OCI-LY1 (cell line): Measurements from ENCODE around the gene KRT80.

Experiments
- H2AFZ ChIP-seq: fragments of 200-600 bp; sonication (generic), shearing (Covaris generic); 2 replicates; pipeline ENCODE4 v1.6.0; 2014; ENCODE audit warnings: antibody characterized with exemption, mild to moderate bottlenecking, low read length
- H3F3A ChIP-seq: fragments of 200-600 bp; sonication (generic), shearing (Covaris generic); 2 replicates; pipeline ENCODE4 v1.6.0; 2014; ENCODE audit warnings: mild to moderate bottlenecking, antibody characterized with exemption, low read length, moderate library complexity; ENCODE audit not compliant: insufficient read depth
- H3K27ac ChIP-seq: fragments of 200-600 bp; sonication (generic); 2 replicates; pipeline ENCODE4 v1.5.1; 2014; ENCODE audit warnings: low read length, mixed run types, mild to moderate bottlenecking, low read depth; ENCODE audit not compliant: poor library complexity, severe bottlenecking
- H3K27me3 ChIP-seq: fragments of 200-600 bp; sonication (generic); 2 replicates; pipeline ENCODE4 v1.6.0; 2014; ENCODE audit warnings: antibody characterized with exemption, mild to moderate bottlenecking, low read length, moderate library complexity; ENCODE audit not compliant: insufficient read depth
- H3K36me3 ChIP-seq: fragments of 200-600 bp; sonication (generic); 2 replicates; pipeline ENCODE4 v1.6.1; 2014; ENCODE audit warnings: mild to moderate bottlenecking, antibody characterized with exemption, low read length, moderate library complexity, mixed read lengths; ENCODE audit not compliant: insufficient read depth
- H3K4me1 ChIP-seq: fragments of 200-600 bp; sonication (generic); 2 replicates; pipeline ENCODE4 v1.5.1; 2014; ENCODE audit warnings: mild to moderate bottlenecking, low read length, moderate library complexity; ENCODE audit not compliant: insufficient read depth, severe bottlenecking
- H3K4me2 ChIP-seq: fragments of 200-600 bp; sonication (generic), shearing (Covaris generic); 2 replicates; pipeline ENCODE4 v1.6.1; 2014; ENCODE audit warnings: low read length
- H3K4me3 ChIP-seq: fragments of 200-600 bp; sonication (generic); 2 replicates; pipeline ENCODE4 v1.5.1; 2014; ENCODE audit warnings: low read length, low read depth, mild to moderate bottlenecking, mixed read lengths; ENCODE audit not compliant: poor library complexity, severe bottlenecking
- H3K79me2 ChIP-seq: fragments of 200-600 bp; shearing (Covaris generic); 2 replicates; pipeline ENCODE4 v1.6.1; 2016; ENCODE audit warnings: mixed run types, low read length, mixed read lengths; ENCODE audit not compliant: insufficient read depth
- H3K9ac ChIP-seq: fragments of 200-600 bp; sonication (generic), shearing (Covaris generic); 2 replicates; pipeline ENCODE4 v1.6.1; 2014; ENCODE audit warnings: mild to moderate bottlenecking, low read length, mixed read lengths
- H3K9me2 ChIP-seq: fragments of 200-600 bp; sonication (generic), shearing (Covaris generic); 2 replicates; pipeline ENCODE4 v1.6.1; 2014; ENCODE audit warnings: low read depth, mild to moderate bottlenecking, low read length, mixed read lengths
- H3K9me3 ChIP-seq: fragments of 200-600 bp; shearing (Covaris generic); 2 replicates; pipeline ENCODE4 v1.6.1; 2014; ENCODE audit warnings: low read length, mixed read lengths
- H4K20me1 ChIP-seq: fragments of 200-600 bp; sonication (generic), shearing (Covaris generic); 2 replicates; pipeline ENCODE4 v1.6.0; 2016; ENCODE audit warnings: mild to moderate bottlenecking, low read length; ENCODE audit not compliant: insufficient read depth
- CTCF ChIP-seq: fragments of 200-600 bp; sonication (generic), shearing (Covaris generic); IDR thresholded peaks from 2 replicates; pipeline ENCODE4 v1.5.1; 2017; ENCODE audit warnings: mild to moderate bottlenecking, antibody characterized with exemption, low read length, moderate library complexity, mixed read lengths
- EZH2 ChIP-seq: fragments of 200-600 bp; sonication (generic), shearing (Covaris generic); IDR thresholded peaks from 2 replicates; pipeline ENCODE4 v1.8.0; 2017; ENCODE audit warnings: borderline replicate concordance, mixed run types, mild to moderate bottlenecking, antibody characterized with exemption, low read length, moderate library complexity, mixed read lengths

KRT80 gene

GRCh38 chr12:52213564-52214420, 22.0 kb upstream of the KRT80 start:
- TF ChIP-seq CTCF (peak; percentile 83), EZH2 (no peak)
- Histone ChIP-seq H4K20me1 (no peaks in the 10 kb centered on the region), H3K4me2 (no peak overlapping the region), H3K9ac (no peak overlapping the region), H3K27me3 (0 out of 2 replicates have a peak, but pooled peaks cover 3% of the 10 kb centered on the region), H3K4me3 (no peak overlapping the region), H3K9me3 (no peaks in the 10 kb centered on the region), H3K27ac (no peak overlapping the region), H2AFZ (no peak overlapping the region), H3K9me2 (no peaks in the 10 kb centered on the region), H3F3A (no peaks in the 10 kb centered on the region), H3K4me1 (no peaks in the 10 kb centered on the region), H3K79me2 (no peaks in the 10 kb centered on the region), H3K36me3 (no peaks in the 10 kb centered on the region)

GRCh38 chr12:52212701-52213563, 21.1 kb upstream of the KRT80 start:
- 0 out of 2 replicates have a peak, but pooled peaks cover 3% of the 10 kb centered on the region for H3K27me3 ChIP-seq
- TF ChIP-seq CTCF (no peak), EZH2 (no peak)
- no peaks in the 10 kb centered on the region for H3K79me2 ChIP-seq
- H3K36me3 ChIP-seq, result no peaks in the 10 kb centered on the region
- no peak overlapping the region for H2AFZ ChIP-seq
- H3K27ac ChIP-seq, result no peak overlapping the region
- no peaks in the 10 kb centered on the region for H3F3A ChIP-seq
- H3K9me3 ChIP-seq, result no peaks in the 10 kb centered on the region
- no peak overlapping the region for H3K9ac ChIP-seq
- H3K4me3 ChIP-seq, result no peak overlapping the region
- H3K4me1 ChIP-seq, result no peaks in the 10 kb centered on the region
- H4K20me1 ChIP-seq, result no peaks in the 10 kb centered on the region
- H3K4me2 ChIP-seq, result no peak overlapping the region
- no peaks in the 10 kb centered on the region for H3K9me2 ChIP-seq

- H4K20me1 ChIP-seq, result no peaks in the 10 kb centered on the region
- no peak overlapping the region for H3K9ac ChIP-seq
- no peaks in the 10 kb centered on the region for H3K9me2 ChIP-seq
- no peaks in the 10 kb centered on the region for H3K4me1 ChIP-seq
- no peak overlapping the region for H3K4me3 ChIP-seq
- H3K36me3 ChIP-seq, result no peaks in the 10 kb centered on the region
- no peaks in the 10 kb centered on the region for H3F3A ChIP-seq
- H3K79me2 ChIP-seq, result no peaks in the 10 kb centered on the region
- no peak overlapping the region for H3K27ac ChIP-seq
- H3K9me3 ChIP-seq, result no peaks in the 10 kb centered on the region
- TF ChIP-seq EZH2, result no peak
- no peak for TF ChIP-seq CTCF
- no peak overlapping the region for H3K4me2 ChIP-seq
- no peak overlapping the region for H2AFZ ChIP-seq
- H3K27me3 ChIP-seq, result 0 out of 2 replicates have a peak, but pooled peaks cover 3% of the 10 kb centered on the region
These were observed 20.1 kb upstream of the KRT80 start for GRCh38 chr12:52211716-52212585.
